ENCODE measurements around the gene PKN1. TPM values are rescaled to one million over a fixed set of nuclear protein-coding genes. Genes with fewer than 3 reads are reported as not detected.

PKN1 gene
- total and polyA plus RNA-seq, 9 of the 15 experiments (the other 6 are each of a cell fraction or from before 2014, with no cell fraction given), result 0.30 to 228 (median 77.5) TPM

DNA sequence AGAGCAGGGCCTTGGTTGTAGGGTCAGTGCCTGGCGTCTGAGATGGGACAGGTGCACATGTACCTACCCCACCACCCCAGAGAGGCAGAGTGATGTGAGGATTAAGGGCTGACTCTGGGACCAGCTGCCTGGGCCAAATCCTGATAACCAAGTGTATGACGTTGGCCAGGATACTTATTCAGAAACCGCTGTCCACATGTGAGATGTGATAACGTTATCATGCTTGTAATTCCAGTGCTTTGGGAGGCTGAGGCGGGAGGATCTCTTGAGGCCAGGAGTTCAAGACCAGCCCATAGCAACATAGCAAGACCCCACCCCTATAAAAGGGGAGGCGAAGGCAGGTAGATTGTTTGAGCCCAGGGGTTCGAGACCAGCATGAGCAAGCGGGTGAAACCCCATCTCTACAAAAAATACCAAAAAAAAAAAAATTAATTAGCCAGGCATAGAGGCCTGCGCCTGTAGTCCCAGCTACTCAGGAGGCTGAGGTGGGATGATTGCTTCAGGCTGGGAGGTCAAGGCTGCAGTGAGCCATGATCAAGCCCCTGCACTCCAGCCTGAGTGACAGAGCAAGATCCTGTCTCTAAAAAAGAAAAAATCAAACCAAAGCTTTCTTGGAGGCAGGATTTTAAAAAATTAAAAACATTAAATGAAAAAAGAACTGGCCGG is 41.8 kb upstream of the PKN1 start (continued):
- no peak for TF ChIP-seq TGIF2 (CRISPR knock-in tag; IDR thresholded peaks at IDR 0.05)
- TF ChIP-seq RCOR1 (IDR thresholded peaks at IDR 0.05; ENCODE audit: borderline replicate concordance in 1 of 2, low read depth in 2 of 2, low read length in 2 of 2), result peak; percentile 68 to 92; a peak in 3 of 4 replicates
- no peak for TF ChIP-seq KDM5B (IDR thresholded peaks at IDR 0.05; ENCODE audit: insufficient replicate concordance, low read depth, low read length)
- TF ChIP-seq ZNF449 (CRISPR knock-in tag; IDR thresholded peaks at IDR 0.05), result no peak
- no peak for TF ChIP-seq ILF3 (IDR thresholded peaks at IDR 0.05; ENCODE audit: borderline replicate concordance)
- no peak for TF ChIP-seq ZNF134 (CRISPR knock-in tag; conservative IDR thresholded peaks at IDR 0.05)
- TF ChIP-seq SMC3 (conservative IDR thresholded peaks at IDR 0.05; ENCODE audit: insufficient read depth, low read depth, low read length), result no peak
- no peak for TF ChIP-seq ZNF431 (CRISPR knock-in tag; IDR thresholded peaks at IDR 0.05)
- TF ChIP-seq HDAC8 (tag; IDR thresholded peaks at IDR 0.05), result no peak
- no peak for TF ChIP-seq HMGXB4 (CRISPR knock-in tag; IDR thresholded peaks at IDR 0.05)
- TF ChIP-seq NR2C2 (CRISPR knock-in tag; IDR thresholded peaks at IDR 0.05), result 0 out of 2 replicates have a peak, but pooled peaks have one; percentile 54
- no peak for TF ChIP-seq NR2C2 (tag; IDR thresholded peaks at IDR 0.05)
- TF ChIP-seq CHCHD3 (CRISPR knock-in tag; IDR thresholded peaks at IDR 0.05), result no peak
- TF ChIP-seq RBBP5 (IDR thresholded peaks at IDR 0.05; ENCODE audit: borderline replicate concordance, insufficient read depth, low read length, poor library complexity, severe bottlenecking), result no peak
- no peak for TF ChIP-seq CREBBP (IDR thresholded peaks at IDR 0.05; ENCODE audit: low read depth, low read length)
- peak; percentile 82 for TF ChIP-seq FOXM1 (IDR thresholded peaks at IDR 0.05; ENCODE audit: low read depth)
- TF ChIP-seq FOXM1 (CRISPR knock-in tag; IDR thresholded peaks at IDR 0.05; ENCODE audit: low read depth), result 0 out of 2 replicates have a peak, but pooled peaks have one; percentile 22
- no peak for TF ChIP-seq ZNF12 (CRISPR knock-in tag; IDR thresholded peaks at IDR 0.05)
- TF ChIP-seq, protein P1, sequence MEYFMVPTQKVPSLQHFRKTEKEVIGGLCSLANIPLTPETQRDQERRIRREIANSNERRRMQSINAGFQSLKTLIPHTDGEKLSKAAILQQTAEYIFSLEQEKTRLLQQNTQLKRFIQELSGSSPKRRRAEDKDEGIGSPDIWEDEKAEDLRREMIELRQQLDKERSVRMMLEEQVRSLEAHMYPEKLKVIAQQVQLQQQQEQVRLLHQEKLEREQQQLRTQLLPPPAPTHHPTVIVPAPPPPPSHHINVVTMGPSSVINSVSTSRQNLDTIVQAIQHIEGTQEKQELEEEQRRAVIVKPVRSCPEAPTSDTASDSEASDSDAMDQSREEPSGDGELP (CRISPR knock-in tag; IDR thresholded peaks at IDR 0.05; ENCODE audit: borderline replicate concordance), result peak; percentile 88
- no peak for TF ChIP-seq HCFC1 (IDR thresholded peaks at IDR 0.05; ENCODE audit: low read depth, low read length)
- no peak for TF ChIP-seq BMI1 (IDR thresholded peaks at IDR 0.05; ENCODE audit: low read length)
- no peak for TF ChIP-seq NRF1 (conservative IDR thresholded peaks at IDR 0.05 in 1 of 2, IDR thresholded peaks at IDR 0.05 in 1 of 2)
- no peak for TF ChIP-seq HNRNPK (IDR thresholded peaks at IDR 0.05; ENCODE audit: low read depth, low read length, poor library complexity, severe bottlenecking)
- TF ChIP-seq PTBP1 (IDR thresholded peaks at IDR 0.05; ENCODE audit: low read depth, low read length), result no peak
- no peak for TF ChIP-seq KDM2B (CRISPR knock-in tag; IDR thresholded peaks at IDR 0.05)
